ENCODE measurements around the gene YY1.
A peak's percentile ranks its signal among the peaks of the same experiment; 100 is the strongest.

The YY1 gene

DNA sequence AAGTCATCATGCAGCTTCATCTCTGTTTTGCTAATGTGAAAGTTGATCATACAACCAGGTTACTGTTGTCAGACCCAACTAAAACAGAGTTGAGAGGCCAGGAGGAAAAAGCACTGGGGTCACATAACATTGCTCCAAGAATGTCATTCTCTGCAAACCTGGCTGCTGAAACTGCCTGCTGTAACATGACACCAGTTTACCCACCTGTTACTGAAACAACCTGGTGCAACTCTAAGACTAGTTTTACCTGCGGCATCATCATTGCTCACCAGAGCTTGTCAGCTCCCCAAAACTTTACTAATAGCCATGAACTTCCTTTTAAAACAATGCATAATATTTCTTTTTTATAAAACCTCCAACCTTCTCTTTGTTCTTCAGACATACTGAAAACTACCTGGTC is 48.8 kb upstream of the YY1 start:
- peaks cover 8% of the 10 kb centered on the region for H3K4me1 ChIP-seq (ENCODE audit: control insufficient read depth, insufficient read depth, low read length)
- ChIA-PET POLR2A (no interaction called here), CTCF (no interaction called here)
- no peaks in the 10 kb centered on the region for H3K36me3 ChIP-seq (ENCODE audit: control insufficient read depth in 2 of 2, insufficient read depth in 1 of 2, low read length in 2 of 2)
- no peaks in the 10 kb centered on the region for H3K9me3 ChIP-seq (ENCODE audit: control insufficient read depth, insufficient read depth, low read depth, low read length)
- no peak overlapping the region for H3K27ac ChIP-seq (ENCODE audit: extremely low read depth, low read depth, low read length)
- H3K4me3 ChIP-seq (ENCODE audit: low read depth, low read length): no peak overlapping the region
- TF ChIP-seq SCRT1 (tag by site-specific recombination; IDR thresholded peaks at IDR 0.05; ENCODE audit: borderline replicate concordance) (peak; percentile 94), ZNF529 (tag by site-specific recombination; IDR thresholded peaks at IDR 0.05; ENCODE audit: insufficient replicate concordance) (peak; percentile 43), SCRT2 (tag by site-specific recombination; IDR thresholded peaks at IDR 0.05) (peak; percentile 97), MZF1 (tag by site-specific recombination; IDR thresholded peaks at IDR 0.05; ENCODE audit: borderline replicate concordance) (no peak)

DNA sequence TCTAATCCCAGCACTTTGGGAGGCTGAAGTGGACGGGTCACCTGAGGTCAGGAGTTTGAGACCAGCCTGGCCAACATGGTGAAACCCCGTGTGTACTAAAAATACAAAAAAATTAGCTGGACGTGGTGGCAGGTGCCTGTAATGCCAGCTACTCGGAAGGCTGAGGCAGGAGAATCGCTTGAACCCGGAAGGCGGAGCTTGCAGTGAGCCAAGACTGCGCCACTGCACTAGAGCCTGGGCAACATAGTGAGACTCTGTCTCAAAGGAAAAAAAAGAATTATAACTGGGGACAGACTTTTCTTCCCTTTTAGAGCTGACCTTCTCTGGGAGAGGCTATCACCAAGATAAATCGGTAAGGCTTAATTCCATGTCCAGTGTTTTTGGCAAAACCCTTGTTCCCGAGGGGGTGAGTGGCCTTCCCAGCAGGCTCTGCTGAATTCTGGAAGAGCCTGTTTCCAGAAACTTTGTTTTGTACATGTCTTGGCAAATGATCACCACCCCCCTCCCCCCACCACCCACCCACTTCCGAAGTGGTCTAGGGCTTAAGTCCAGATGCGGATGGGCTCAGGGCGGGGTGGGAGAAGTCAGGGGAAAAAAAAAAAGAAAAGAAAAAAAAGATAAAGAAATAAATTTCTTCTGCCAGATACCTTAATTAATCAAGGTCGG is 47.2 kb upstream of the YY1 start:
- Histone ChIP-seq H3K9me3 (ENCODE audit: control insufficient read depth, insufficient read depth, low read depth, low read length) (no peaks in the 10 kb centered on the region), H3K27ac (ENCODE audit: extremely low read depth, low read depth, low read length) (peak overlapping the region; percentile 82), H3K36me3 (ENCODE audit: control insufficient read depth in 2 of 2, insufficient read depth in 1 of 2, low read length in 2 of 2) (no peaks in the 10 kb centered on the region), H3K4me1 (ENCODE audit: control insufficient read depth, insufficient read depth, low read length) (peaks cover 8% of the 10 kb centered on the region), H3K4me3 (ENCODE audit: low read depth, low read length) (no peak overlapping the region)
- POLR2A ChIA-PET: interaction anchor here (2.3 kb wide), 1 partner anchor 21 kb away, joined by 5 read pairs; no protein-coding TSS in a partner anchor
- TF ChIP-seq, protein P1, sequence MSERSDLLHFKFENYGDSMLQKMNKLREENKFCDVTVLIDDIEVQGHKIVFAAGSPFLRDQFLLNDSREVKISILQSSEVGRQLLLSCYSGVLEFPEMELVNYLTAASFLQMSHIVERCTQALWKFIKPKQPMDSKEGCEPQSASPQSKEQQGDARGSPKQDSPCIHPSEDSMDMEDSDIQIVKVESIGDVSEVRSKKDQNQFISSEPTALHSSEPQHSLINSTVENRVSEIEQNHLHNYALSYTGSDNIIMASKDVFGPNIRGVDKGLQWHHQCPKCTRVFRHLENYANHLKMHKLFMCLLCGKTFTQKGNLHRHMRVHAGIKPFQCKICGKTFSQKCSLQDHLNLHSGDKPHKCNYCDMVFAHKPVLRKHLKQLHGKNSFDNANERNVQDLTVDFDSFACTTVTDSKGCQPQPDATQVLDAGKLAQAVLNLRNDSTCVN (tag by site-specific recombination; optimal IDR thresholded peaks at IDR 0.05): no peak
- peak; percentile 57 for TF ChIP-seq ZNF121 (tag by site-specific recombination; IDR thresholded peaks at IDR 0.05)
- CTCF ChIA-PET: interaction anchor here (0.6 to 3.1 kb wide), 12 partner anchors 8 to 209 kb away, joined by 3 to 21 read pairs (median 6); no protein-coding TSS in a partner anchor

DNA sequence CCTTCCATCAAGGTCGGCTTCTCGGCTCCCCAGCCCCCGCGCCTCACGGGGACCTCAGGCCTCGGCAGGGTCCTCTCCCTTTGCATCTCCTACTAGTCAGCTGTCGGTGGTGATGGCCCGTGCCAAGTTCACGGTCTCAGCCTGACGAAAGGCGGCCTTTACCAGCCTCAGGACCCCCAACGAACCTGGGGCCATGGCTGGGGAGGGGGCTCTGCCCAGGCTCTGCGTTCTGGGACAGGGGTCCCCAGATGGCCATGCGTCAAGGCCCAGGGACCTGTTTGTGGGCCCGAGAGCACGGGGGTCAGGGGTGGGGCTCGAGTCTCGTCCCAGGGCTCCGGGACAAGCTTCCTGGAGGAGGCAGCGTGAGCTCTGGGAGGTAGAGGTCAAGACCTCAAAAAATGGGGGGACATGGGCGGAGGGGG is 46.7 kb upstream of the YY1 start:
- H3K4me3 ChIP-seq (ENCODE audit: low read depth, low read length): peak overlapping the region; percentile 38
- POLR2A ChIA-PET: interaction anchor here (1.2 to 2.3 kb wide), 3 partner anchors 21 to 29 kb away, joined by 3 to 10 read pairs (median 5); no protein-coding TSS in a partner anchor
- peak overlapping the region; percentile 82 for H3K27ac ChIP-seq (ENCODE audit: extremely low read depth, low read depth, low read length)
- CTCF ChIA-PET: interaction anchor here (0.5 to 3.1 kb wide), 27 partner anchors 8 to 494 kb away, joined by 3 to 32 read pairs (median 5); no protein-coding TSS in a partner anchor
- H3K36me3 ChIP-seq (ENCODE audit: control insufficient read depth in 2 of 2, insufficient read depth in 1 of 2, low read length in 2 of 2): no peaks in the 10 kb centered on the region
- peaks cover 8% of the 10 kb centered on the region for H3K4me1 ChIP-seq (ENCODE audit: control insufficient read depth, insufficient read depth, low read length)
- no peaks in the 10 kb centered on the region for H3K9me3 ChIP-seq (ENCODE audit: control insufficient read depth, insufficient read depth, low read depth, low read length)
- TF ChIP-seq, protein P2, sequence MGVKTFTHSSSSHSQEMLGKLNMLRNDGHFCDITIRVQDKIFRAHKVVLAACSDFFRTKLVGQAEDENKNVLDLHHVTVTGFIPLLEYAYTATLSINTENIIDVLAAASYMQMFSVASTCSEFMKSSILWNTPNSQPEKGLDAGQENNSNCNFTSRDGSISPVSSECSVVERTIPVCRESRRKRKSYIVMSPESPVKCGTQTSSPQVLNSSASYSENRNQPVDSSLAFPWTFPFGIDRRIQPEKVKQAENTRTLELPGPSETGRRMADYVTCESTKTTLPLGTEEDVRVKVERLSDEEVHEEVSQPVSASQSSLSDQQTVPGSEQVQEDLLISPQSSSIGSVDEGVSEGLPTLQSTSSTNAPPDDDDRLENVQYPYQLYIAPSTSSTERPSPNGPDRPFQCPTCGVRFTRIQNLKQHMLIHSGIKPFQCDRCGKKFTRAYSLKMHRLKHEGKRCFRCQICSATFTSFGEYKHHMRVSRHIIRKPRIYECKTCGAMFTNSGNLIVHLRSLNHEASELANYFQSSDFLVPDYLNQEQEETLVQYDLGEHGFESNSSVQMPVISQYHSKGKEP (tag by site-specific recombination; IDR thresholded peaks at IDR 0.05): no peak
- peak; percentile 10; the same call in 1 of the 2 replicates for TF ChIP-seq GLIS2 (tag by site-specific recombination; IDR thresholded peaks at IDR 0.05)
- no peak for TF ChIP-seq ZNF239 (tag by site-specific recombination; IDR thresholded peaks at IDR 0.05)
- TF ChIP-seq ZNF747 (tag by site-specific recombination; IDR thresholded peaks at IDR 0.05): no peak
- TF ChIP-seq, protein P3, sequence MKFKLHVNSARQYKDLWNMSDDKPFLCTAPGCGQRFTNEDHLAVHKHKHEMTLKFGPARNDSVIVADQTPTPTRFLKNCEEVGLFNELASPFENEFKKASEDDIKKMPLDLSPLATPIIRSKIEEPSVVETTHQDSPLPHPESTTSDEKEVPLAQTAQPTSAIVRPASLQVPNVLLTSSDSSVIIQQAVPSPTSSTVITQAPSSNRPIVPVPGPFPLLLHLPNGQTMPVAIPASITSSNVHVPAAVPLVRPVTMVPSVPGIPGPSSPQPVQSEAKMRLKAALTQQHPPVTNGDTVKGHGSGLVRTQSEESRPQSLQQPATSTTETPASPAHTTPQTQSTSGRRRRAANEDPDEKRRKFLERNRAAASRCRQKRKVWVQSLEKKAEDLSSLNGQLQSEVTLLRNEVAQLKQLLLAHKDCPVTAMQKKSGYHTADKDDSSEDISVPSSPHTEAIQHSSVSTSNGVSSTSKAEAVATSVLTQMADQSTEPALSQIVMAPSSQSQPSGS (tag by site-specific recombination; IDR thresholded peaks at IDR 0.05; ENCODE audit: low read depth): no peak
- TF ChIP-seq ZNF221 (tag by site-specific recombination; IDR thresholded peaks at IDR 0.05; ENCODE audit: borderline replicate concordance): no peak
- no peak for TF ChIP-seq ZNF544 (tag by site-specific recombination; IDR thresholded peaks at IDR 0.05)
- no peak for TF ChIP-seq ZNF354C (tag by site-specific recombination; IDR thresholded peaks at IDR 0.05; ENCODE audit: borderline replicate concordance, low read depth)
- TF ChIP-seq, protein P4, sequence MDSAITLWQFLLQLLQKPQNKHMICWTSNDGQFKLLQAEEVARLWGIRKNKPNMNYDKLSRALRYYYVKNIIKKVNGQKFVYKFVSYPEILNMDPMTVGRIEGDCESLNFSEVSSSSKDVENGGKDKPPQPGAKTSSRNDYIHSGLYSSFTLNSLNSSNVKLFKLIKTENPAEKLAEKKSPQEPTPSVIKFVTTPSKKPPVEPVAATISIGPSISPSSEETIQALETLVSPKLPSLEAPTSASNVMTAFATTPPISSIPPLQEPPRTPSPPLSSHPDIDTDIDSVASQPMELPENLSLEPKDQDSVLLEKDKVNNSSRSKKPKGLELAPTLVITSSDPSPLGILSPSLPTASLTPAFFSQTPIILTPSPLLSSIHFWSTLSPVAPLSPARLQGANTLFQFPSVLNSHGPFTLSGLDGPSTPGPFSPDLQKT (IDR thresholded peaks at IDR 0.05; ENCODE audit: borderline replicate concordance, low read depth, low read length): no peak
- peak; percentile 61; the same call in 1 of the 2 replicates for TF ChIP-seq ZNF335 (tag by site-specific recombination; conservative IDR thresholded peaks at IDR 0.05)
- TF ChIP-seq, protein P5, sequence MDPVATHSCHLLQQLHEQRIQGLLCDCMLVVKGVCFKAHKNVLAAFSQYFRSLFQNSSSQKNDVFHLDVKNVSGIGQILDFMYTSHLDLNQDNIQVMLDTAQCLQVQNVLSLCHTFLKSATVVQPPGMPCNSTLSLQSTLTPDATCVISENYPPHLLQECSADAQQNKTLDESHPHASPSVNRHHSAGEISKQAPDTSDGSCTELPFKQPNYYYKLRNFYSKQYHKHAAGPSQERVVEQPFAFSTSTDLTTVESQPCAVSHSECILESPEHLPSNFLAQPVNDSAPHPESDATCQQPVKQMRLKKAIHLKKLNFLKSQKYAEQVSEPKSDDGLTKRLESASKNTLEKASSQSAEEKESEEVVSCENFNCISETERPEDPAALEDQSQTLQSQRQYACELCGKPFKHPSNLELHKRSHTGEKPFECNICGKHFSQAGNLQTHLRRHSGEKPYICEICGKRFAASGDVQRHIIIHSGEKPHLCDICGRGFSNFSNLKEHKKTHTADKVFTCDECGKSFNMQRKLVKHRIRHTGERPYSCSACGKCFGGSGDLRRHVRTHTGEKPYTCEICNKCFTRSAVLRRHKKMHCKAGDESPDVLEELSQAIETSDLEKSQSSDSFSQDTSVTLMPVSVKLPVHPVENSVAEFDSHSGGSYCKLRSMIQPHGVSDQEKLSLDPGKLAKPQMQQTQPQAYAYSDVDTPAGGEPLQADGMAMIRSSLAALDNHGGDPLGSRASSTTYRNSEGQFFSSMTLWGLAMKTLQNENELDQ (tag by site-specific recombination; IDR thresholded peaks at IDR 0.05; ENCODE audit: low read depth): no peak
- no peak for TF ChIP-seq ZNF529 (tag by site-specific recombination; IDR thresholded peaks at IDR 0.05; ENCODE audit: insufficient replicate concordance)
- no peak for TF ChIP-seq ZNF157 (tag by site-specific recombination; IDR thresholded peaks at IDR 0.05)
- TF ChIP-seq ZNF596 (tag by site-specific recombination; IDR thresholded peaks at IDR 0.05): no peak
- TF ChIP-seq MEIS1 (CRISPR knock-in tag; IDR thresholded peaks at IDR 0.05; ENCODE audit: borderline replicate concordance): no peak

Data from HEK293 (cell line).